H1 (cell line): ENCODE data around the gene LIAS.

Experiments used
- BCL11A ChIP-seq, 2 experiments: IDR thresholded peaks; one replicate each; pipeline ENCODE4 v1.6.1; 2011; ENCODE audit warnings: low read depth in 2 of 2, low read length in 2 of 2, mild to moderate bottlenecking in 2 of 2
- CTBP2 ChIP-seq: IDR thresholded peaks from 2 replicates; pipeline ENCODE4 v1.7.0; 2011; ENCODE audit warnings: borderline replicate concordance, mild to moderate bottlenecking, moderate library complexity, mixed read lengths, low read length; ENCODE audit not compliant: insufficient read depth, insufficient read length
- GTF2F1 ChIP-seq: IDR thresholded peaks from 2 replicates; pipeline ENCODE4 v1.6.1; 2012; ENCODE audit warnings: low read depth, low read length, improper control_type of control experiment, borderline replicate concordance
- RAD21 ChIP-seq, 2 experiments: IDR thresholded peaks in 1 of 2; conservative IDR thresholded peaks in 1 of 2; 2 replicates each; pipeline ENCODE4 v1.6.1; 2011; ENCODE audit warnings: low read depth in 2 of 2, low read length in 2 of 2, improper control_type of control experiment in 1 of 2, inconsistent platforms in 1 of 2, mild to moderate bottlenecking in 1 of 2, moderate library complexity in 1 of 2
- SP4 ChIP-seq: IDR thresholded peaks from 2 replicates; pipeline ENCODE4 v1.6.1; 2012; ENCODE audit warnings: low read length, inconsistent platforms

- TF ChIP-seq GTF2F1 (no peak), BCL11A (IDR thresholded peaks at IDR 0.05; ENCODE audit: low read depth in 2 of 2, low read length in 2 of 2) (no peak), RAD21 (IDR thresholded peaks at IDR 0.05 in 1 of 2, conservative IDR thresholded peaks at IDR 0.05 in 1 of 2; ENCODE audit: low read depth in 2 of 2, low read length in 2 of 2) (no peak), SP4 (no peak), CTBP2 (no peak)
These were observed 5.1 kb upstream of the LIAS start for GRCh38 chr4:39453738-39454137.
